Measurements from ENCODE around the gene CLTA.

The CLTA gene, protein sequence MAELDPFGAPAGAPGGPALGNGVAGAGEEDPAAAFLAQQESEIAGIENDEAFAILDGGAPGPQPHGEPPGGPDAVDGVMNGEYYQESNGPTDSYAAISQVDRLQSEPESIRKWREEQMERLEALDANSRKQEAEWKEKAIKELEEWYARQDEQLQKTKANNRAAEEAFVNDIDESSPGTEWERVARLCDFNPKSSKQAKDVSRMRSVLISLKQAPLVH

DNA sequence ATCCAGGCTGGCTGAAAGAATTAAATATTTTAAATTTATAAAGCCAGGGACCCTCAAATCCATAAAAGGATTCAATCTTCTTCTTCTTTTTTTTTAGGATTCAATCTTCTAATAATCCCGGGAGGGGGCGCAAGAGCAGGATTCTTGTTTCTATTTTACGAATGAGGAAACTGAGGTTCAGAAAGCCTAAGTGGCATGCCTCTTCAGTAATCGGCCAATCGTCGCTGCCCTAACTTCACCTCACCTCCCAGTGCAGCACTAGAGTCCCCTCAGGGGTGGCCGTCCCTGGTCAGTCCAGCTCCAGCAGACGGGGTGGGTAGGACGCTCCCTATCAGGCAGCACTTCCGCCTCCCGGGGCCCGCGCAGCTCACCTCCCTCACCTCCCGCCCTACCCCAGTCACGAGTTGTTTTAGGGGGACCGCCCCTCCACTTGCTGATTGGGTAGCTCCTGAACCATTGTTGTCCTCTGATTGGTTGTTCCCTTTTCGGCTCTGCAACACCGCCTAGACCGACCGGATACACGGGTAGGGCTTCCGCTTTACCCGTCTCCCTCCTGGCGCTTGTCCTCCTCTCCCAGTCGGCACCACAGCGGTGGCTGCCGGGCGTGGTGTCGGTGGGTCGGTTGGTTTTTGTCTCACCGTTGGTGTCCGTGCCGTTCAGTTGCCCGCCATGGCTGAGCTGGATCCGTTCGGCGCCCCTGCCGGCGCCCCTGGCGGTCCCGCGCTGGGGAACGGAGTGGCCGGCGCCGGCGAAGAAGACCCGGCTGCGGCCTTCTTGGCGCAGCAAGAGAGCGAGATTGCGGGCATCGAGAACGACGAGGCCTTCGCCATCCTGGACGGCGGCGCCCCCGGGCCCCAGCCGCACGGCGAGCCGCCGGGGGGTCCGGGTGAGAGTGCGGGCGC is at the start of gene CLTA:
CLTA (plus strand) TSS at position 534 of the 902 bp plus-strand sequence; CDS start at position 670, 136 bp downstream.
- peak; percentile 90 to 92 for DNase-seq

DNA sequence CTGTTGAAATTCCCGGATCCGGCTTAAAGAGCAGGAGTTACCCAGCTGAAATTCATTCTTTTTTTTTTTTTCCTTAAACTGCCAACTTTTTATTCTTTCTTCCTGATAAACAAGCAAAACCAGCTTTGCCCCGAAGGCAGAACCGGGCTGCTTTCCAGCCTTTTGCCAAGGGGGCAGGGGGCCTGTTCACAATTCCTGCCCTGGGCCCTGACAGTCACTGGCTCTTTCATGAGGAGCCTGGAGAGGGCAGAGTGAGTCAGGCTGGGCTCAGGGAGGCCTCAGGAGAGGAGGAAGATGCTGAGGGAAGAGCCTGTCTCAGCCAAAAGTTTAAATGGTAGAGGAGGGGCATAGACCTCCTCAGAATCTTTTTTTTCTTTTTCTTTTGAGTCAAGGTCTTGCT is 49.4 kb upstream of the CLTA start:
- DNase-seq, result no peak

DNA sequence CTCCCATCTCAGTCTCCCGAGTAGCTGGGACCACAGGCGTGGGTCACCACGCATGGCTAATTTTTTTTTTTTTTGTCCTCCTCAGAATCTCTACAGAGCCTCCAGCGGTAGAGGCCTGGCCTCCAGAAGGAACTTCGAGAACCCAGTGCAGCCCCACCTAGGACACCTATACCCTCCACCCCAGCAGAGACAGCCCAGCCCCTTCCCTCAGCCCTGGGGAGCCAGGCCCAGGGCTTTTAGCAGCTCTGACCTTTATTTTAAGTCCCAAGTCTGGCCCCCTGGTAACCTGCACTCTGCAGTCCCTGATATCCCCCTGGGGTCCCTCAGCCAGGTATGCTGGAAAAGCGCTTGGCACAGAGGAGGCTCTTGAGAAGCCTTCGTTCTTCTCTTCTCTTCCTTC is 49.0 kb upstream of the CLTA start:
- DNase-seq, result no peak

DNA sequence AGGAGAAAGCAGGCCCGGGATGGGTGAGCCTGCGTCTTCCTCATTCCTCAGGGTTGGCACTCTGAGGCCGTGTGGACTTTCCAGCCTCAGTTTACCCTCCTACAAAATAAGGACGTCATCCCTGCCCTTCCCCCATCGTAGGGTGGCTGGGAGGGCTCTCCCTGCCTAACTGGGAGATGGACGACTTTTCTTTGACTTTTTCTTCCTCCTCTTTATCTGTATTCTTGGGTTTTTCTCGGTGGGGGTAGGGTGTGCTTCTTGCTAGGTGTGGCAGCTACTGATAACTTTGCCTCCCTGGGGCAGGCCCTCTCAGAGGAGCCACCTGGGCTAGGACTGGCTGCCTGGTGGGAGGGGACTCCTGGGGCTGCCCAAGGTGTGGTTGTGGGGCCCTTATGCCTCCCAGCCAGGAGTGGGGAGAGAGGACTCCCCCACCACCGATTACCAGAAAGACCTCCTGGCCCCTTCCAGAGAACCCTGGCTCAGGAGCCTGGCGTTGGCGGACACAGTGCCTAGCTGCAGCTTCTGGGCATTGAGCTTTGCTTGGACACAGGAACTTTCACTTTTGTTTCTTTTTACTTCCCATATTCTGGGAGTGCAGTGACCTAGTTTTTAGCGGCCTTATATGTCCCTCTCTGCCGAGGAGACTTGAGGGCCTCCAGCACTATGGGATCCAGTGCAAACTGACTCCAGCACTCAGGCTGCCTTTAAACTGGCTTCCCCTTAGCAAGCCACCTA is 48.0 kb upstream of the CLTA start:
- no peak for DNase-seq

DNA sequence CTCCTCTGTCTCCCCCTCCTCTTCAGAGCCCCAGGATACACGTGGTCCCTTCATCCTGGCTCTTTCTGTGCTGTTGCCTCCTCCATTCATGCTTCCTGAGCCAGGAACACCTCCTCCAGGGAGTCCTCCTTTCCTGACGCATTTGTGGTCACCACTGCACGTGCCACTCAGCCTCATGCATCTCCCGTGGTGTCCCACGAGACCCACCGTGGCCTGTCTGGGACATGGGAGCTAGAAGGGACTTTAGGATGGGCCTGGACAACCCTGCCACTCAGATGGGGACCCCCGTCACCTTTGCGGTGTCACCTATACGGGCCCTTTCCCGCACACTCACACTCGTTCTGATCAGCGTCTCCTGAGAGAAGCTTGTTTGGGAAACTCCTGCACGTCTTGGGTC is 47.5 kb upstream of the CLTA start:
- no peak for DNase-seq

DNA sequence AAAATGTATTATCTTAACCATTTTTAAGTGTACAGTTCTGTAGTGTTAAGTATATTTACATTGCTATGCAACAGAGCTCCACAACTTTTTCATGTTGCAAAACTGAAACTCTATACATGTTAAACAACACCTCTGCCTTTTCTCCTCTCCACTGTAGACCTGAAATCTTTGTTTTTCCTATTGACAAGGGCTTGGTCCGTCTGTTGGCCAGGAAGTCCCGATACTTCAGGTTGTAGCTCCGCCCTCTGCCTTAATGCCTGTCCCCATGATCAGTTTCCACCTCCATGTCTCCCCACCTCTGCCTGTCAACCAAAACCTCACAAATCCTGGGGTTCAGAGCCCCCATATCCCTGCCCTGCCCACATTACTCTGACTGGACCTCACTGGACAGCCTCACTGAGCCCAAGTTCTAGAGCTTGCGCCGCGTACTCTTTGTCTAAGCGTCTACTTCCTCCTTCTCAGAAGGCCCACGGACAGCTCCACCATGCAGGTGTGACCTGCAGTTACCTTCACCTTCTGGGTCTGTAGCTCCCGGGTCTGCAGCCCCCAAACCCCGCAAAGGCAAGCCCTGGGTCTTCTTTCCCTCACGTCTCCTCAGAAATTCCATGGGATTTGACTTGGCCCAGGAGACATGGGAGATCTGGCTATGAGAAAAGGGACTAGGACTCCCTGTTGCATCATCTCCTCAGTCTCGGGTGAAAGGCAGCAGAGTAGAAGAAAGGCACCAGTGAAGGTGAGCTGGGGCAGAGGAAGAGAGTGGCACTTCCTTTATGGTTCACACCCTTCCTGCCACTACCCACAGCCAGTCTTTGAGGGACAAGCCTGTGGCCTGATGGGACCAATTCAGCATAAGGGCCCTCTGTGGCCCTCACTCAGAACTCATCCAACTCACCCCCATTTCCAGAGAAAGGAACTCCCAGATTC is 46.1 kb upstream of the CLTA start:
- DNase-seq, result no peak

DNA sequence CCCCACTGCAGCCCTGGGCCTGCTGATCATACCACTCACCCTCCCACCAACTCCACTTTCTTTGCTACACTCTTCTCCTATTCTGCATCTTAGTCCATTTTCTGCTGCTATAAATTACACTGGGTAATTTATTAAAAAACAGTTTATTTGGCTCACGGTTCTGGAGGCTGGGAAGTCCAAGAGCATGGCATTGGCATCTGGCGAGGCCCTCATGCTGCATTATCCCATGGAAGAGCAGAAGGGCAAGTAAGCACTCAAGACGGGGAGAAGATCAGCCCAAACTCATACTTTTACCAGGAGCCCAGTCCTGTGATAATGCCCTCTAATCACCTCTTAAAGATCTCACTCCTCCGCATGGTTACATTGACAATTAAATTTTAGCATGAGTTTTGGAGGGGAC is 44.8 kb upstream of the CLTA start:
- no peak for DNase-seq

DNA sequence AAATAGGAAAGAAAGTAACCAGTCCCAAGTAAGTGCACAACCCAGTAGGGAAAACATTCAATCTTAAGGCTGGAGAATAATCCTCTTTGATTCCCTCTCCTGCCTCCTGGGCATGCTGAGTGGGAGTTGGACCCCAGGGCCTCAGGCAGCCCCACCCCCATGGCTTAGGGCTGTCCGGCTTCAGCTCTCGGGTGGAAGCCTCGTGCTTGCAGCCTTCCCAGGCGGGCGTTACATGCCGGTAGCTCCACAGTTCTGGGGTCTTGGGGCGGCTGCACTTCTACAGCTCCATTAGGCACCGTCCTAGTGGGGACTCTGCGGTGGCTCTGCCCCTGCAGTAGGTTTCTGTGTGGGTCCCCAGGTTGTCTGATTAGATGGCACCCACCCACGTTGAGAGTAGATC is 44.1 kb upstream of the CLTA start:
- DNase-seq, result no peak

DNA sequence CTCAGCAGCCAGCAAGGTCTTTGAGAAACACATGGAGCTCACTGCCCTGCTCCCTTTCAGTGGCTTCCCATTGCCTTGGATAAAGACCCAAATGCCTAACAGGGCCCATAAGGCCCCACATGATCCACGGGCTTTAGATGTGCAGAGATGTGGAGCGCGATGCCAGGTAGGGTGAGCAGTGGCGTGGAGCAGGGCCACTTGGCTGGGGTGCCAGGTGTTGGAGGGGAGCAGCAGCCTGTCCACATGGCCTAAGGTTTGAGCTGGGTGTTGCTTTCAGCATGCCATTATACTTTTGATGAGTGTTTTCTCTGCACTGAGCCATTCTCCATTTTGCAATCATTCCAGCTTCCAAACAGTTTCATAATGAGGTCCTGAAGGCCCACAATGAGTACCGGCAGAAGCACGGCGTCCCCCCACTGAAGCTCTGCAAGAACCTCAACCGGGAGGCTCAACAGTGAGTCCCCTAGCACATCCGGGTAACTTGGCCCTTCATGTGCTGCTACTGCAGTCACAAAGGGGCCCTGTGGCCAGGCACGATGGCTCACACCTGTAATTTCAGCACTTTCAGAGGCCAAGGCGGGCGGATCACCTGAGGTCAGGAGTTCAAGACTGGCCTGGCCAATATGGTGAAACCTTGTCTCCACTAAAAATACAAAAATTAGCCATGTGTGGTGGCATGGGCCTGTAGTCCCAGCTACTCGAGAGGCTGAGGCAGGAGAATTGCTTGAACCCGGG is 43.1 kb upstream of the CLTA start:
- no peak for DNase-seq

DNA sequence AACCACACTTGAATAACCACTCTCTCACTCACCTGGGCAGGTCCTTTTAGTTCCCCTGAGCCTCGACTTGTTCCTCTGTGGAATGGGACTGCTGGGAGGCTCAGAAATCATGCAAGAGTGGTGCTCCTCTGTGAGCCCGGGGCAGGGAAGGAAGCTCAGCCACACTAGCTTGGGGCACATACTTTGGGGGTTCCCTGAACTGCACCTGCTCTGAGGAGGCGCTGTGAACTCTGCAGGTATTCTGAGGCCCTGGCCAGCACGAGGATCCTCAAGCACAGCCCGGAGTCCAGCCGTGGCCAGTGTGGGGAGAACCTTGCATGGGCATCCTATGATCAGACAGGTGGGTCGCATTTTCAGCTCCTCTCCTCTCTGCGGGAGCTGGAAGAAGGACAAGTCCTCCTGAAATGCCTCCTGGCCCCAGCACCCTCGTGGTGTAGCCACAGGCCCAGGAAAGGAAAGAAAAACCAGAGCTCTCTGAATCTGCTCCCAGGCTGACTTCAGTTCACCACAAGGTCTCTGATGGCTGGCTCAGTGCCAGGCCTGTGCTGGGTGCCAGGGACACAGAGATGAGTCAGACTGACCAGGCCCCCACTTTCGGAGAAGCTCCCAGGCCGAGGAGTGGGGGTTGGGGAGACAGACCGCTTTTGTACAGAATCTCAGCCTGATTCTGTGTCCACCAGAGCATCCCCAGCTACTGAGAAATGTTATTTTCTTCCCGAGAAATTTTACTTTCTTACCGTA is 42.2 kb upstream of the CLTA start:
- DNase-seq, result peak; percentile 59 to 78

DNA sequence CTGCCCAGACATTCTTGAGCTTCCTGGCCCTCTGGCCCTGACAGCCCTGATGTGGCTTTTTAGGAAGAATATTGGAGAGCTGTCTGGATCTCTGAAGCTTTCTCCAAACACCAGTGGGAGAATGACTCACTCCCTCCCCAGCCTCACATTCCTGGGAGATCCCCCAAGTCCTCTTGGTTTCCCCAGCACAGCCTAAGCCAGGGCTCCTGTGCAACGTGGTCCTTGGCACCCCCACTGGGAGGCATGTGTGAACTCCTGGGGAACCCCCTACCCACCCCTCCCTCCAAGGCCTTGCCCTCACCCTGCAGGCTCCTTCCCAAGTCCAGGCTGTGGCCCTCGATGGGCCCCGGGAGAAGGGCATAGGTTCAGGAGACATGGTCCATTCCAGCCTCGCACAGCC is 41.5 kb upstream of the CLTA start:
- no peak for DNase-seq

DNA sequence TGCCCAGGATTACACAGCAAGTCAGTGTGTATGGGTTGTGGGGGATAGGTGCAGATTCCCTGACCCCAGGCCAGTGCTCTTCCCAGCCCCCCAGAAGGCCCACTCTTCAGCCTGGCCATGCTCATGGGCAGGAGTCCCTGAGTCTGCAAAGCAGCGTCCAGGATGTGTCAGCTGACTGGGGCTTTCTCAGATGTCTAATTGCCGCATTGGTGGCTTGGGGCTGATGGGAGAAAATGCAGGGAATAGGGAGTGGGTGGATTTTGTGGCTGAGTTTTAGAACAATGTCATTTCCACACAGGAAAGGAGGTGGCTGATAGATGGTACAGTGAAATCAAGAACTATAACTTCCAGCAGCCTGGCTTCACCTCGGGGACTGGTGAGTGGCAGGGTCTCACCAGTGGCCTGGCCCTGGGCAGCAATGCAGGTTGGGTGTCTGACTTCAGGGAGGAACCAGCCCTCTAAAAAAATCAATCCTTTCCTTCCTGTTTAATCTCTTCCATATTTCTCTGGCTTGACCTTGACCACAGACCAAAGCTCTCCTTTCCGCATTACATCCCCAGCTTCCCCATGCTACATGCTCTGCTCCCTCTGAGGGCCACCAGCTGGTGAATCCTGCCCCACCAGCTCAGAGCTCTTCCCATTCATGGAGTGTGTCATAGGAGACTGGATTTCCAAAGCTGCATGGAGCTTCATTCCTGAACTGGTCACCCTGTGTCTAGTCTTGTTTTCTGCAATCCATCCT is 40.0 kb upstream of the CLTA start:
- no peak for DNase-seq

DNA sequence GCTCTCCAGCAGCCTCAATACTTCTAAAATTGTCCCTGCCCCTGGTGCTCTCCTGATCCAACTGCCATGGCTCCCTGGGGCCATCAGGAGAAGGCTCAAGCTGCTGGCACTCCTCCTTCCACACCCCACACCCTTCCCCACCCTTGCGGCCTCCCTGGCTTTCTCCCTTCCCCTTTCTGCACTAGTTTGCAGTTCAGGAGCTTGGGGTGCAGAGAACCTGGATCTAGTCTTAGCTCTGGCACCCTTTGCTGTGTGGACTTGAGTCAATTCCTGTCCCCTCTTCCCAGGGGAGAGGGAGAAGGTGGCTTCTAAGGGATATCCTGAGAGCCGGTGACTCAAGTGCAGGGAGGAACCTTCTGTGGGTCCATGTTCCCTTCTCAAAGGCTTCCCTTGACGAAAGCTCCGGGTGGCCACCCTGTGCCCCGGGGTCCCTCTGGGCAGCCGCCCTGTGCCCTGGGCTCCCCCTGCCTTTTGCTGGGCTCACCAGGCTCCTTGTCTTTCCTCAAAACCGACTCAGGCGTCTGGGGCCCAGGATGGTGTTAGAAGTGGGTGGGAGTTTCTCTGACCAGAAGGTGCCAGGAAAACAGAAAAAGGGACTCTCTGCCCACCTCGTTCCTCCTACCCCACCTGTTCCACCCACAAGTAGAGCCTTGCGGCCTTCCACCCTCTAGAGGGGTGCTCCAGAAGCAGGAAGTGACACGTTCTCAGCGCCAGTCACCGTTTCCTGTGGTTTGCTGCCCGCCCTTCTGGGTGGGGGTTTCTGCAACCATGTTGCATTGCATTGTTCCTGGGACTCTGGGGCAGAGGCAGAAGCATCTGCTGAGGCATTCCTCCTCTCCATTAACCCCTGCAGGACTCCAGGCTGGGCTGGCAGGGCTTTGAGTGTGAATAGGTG is 39.2 kb upstream of the CLTA start:
- peak; percentile 86 for DNase-seq

DNA sequence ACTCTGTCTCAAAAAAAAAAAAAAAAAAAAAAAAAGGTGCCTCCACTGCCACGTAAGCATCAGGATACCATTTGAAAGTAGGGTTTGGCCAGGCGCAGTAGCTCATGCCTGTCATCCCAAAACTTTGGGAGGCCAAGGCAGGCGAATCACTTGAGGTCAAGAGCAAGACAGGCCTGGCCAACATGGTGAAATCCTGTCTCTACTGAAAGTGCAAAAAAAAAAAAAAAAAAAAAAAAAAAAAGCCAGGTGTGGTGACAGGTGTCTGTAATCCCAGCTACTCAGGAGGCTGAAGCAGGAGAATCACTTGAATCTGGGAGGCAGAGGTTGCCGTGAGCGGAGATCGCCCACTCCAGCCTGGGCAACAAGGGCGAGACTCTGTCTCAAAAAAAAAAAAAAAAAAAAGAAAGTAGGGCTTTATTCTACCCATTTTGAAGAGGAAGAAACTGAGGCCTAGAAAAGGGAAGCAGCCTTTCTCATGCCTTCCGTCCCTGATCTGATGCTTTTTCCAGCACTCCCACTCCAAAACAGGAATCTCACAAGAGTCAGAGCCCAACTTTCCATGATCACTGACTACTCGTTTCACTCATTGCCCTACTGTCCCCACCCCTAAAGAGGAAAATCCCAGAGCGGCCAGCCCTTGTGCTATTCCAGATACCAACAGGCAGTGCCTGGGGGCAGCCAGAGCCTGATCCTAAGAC is 37.8 kb upstream of the CLTA start:
- DNase-seq, result no peak

DNA sequence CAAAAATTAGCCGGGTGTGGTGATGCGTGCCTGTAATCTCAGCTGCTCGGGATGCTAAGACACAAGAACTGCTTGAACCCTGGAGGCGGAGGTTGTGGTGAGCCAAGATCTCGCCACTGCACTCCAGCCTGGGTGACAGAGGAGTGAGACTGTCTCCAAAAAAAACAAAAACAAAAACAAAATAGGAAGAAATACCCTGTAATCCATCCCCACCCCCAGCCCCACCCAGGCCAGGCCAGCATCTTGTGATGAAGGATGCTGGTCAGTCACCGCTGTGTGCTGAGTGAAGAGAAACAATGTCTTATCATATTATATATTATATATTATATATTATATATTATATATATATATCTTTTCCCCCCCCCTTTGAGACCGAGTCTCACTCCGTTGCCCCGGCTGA is 37.0 kb upstream of the CLTA start:
- no peak for DNase-seq

DNA sequence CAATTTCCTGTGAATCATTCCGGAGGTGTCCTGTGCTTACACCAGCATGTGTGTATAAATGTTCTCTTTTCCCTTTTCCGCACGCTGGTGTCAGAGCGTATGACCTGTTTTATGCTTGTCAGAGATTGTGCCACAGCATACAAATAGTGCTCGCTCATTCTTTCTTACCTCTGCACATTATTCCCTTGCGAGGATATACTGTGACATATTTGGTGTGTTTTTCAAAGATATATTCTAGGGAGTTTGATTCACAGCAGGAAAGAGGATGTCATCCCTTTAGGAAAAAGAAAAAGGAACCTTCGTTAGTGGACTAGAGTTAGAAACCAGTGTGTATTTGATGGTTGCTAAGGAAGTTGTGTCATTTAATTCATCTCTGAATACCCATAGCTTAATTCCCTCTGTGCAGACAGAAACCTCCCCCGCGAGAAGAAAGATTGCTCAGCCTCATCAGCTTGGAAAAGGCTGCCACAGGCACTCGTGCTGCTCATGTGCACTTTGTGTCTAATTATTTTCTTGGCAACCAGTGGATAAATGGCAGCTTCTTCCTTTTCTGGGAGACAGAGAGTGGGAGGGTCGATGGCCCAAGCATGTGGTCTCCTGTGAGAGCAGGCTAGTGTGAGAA is 36.3 kb upstream of the CLTA start:
- no peak for DNase-seq

DNA sequence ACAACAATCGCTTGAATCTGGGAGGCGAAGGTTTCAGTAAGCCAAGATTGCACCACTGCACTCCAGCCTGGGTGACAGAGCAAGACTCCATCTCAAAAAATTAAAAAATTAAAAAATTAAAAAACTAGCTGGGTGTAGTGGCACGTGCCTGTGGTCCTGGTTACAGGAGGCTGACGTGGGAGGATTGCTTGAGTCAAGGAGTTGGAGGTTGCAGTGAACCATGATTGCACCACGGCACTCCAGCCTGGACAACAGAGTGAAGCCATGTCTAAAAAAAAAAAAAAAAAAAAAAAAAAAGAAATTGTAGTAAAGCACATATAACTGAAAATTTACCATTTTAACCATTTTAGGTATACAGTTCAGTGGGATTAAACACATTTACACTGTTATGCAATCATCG is 34.6 kb upstream of the CLTA start:
- DNase-seq, result no peak

DNA sequence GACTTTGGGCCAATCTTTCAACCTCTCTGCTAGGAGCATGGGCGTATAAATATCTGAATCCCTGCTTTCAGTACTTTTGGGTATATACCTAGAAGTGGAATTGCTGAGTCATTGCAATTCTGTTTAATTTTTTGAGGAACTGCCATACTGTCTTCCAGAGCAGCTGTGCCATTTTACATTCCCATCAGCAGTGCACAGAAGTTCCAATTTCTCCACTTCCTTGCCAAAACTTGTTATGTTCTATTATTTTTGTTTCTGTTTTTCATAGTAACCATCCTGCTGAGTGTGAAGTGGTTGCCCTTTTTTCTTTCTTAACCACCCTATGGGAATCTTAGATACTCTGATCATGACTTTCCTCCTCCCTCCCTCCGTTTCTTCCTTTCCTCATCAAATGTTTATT is 32.6 kb upstream of the CLTA start:
- DNase-seq, result no peak
